HCT116 (cell line): ENCODE measurements around the gene ATXN7L1. TPM values are rescaled to one million over a fixed set of nuclear protein-coding genes. Genes with fewer than 3 reads are reported as not detected.

Source experiments
- ATAC-seq: fragments of 200-7000 bp; cut with Tn5 transposase; 2 replicates; pipeline ENCODE4 v1.9.1; 2020; ENCODE audit warnings: mild to moderate bottlenecking, moderate library complexity
- BruUV-seq: library from RNA; stranded (reverse); fragments of 400-500 nt; replicated peaks from 2 replicates; lab custom pipeline; 2021; lab: Mats Ljungman, UMichigan
- CTCF ChIA-PET: fragments of 300-600 bp; sonication (Branson Sonifier 250); formaldehyde crosslinking; loops from one replicate; lab custom pipeline; 2021; ENCODE audit warnings: antibody characterized with exemption; lab: Charles Lee
- POLR2A ChIA-PET: fragments of 300-600, 350-600 bp; sonication (Branson Sonifier 250); formaldehyde crosslinking; loops from one replicate; lab custom pipeline; 2021; ENCODE audit warnings: antibody characterized with exemption; lab: Charles Lee
- RAD21 ChIA-PET, 2 experiments: fragments of 300-600 bp; sonication (Branson Sonifier 250); formaldehyde crosslinking; loops; one replicate each; lab custom pipeline; 2023; ENCODE audit warnings: low total read pairs in 2 of 2; ENCODE audit not compliant: uncharacterized antibody in 2 of 2, unreplicated experiment in 2 of 2, low non-redundant PET in 1 of 2; lab: Charles Lee
- DNase-seq: peaks from one replicate; pipeline ENCODE4 v3.0.0-alpha.2; 2010; ENCODE audit warnings: low read depth, low spot score
- H2AFZ ChIP-seq: fragments of 200-600 bp; shearing (Covaris generic), sonication (generic); 2 replicates; pipeline ENCODE4 v1.6.1; 2017; ENCODE audit warnings: low read depth, mixed run types, mixed read lengths, antibody characterized with exemption, low read length; ENCODE audit not compliant: poor library complexity, severe bottlenecking
- H3K27ac ChIP-seq: 2 replicates; pipeline ENCODE4 v1.5.1; 2012; ENCODE audit warnings: low read depth, low read length
- H3K27me3 ChIP-seq: fragments of 200-600 bp; sonication (generic); 2 replicates; pipeline ENCODE4 v1.6.1; 2016; ENCODE audit warnings: mixed run types, low read length, mixed read lengths; ENCODE audit not compliant: insufficient read depth
- H3K36me3 ChIP-seq, 2 experiments: fragments of 200-500 bp in 1 of 2; fragments of 200-600 bp in 1 of 2; sonication (Bioruptor generic) in 1 of 2; sonication (generic) in 1 of 2; 2 replicates each; pipeline versions ENCODE4 v1.5.1 to v1.6.1; 2014 to 2016; ENCODE audit warnings: low read length in 2 of 2, inconsistent platforms in 1 of 2, mixed read lengths in 1 of 2, mixed run types in 1 of 2; ENCODE audit not compliant: insufficient read depth in 2 of 2, control insufficient read depth in 1 of 2
- H3K4me1 ChIP-seq, 2 experiments: fragments of 200-600 bp in 1 of 2; sonication (generic) in 1 of 2; 2 replicates each; pipeline versions ENCODE4 v1.5.1 to v1.6.1; 2012 to 2017; ENCODE audit warnings: low read length in 2 of 2, inconsistent platforms in 1 of 2, mild to moderate bottlenecking in 1 of 2, mixed read lengths in 1 of 2, mixed run types in 1 of 2, moderate library complexity in 1 of 2; ENCODE audit not compliant: insufficient read depth in 2 of 2, control insufficient read depth in 1 of 2
- H3K4me2 ChIP-seq: fragments of 200-600 bp; sonication (generic); 2 replicates; pipeline ENCODE4 v1.6.1; 2017; ENCODE audit warnings: mixed run types, low read length, mixed read lengths
- H3K4me3 ChIP-seq, 2 experiments: fragments of 200-600 bp in 1 of 2; sonication (generic) in 1 of 2; replicated peaks in 1 of 2; 2 replicates each; pipeline ENCODE4 v1.5.1; 2011 to 2016; ENCODE audit warnings: low read length in 2 of 2, control low read depth in 1 of 2, low read depth in 1 of 2, mild to moderate bottlenecking in 1 of 2, mixed read lengths in 1 of 2, mixed run types in 1 of 2
- H3K79me2 ChIP-seq: fragments of 200-600 bp; sonication (generic); 2 replicates; pipeline ENCODE4 v1.6.1; 2017; ENCODE audit warnings: mild to moderate bottlenecking, mixed run types, low read length, moderate library complexity, mixed read lengths; ENCODE audit not compliant: insufficient read depth
- H3K9ac ChIP-seq: fragments of 200-600 bp; sonication (generic); 2 replicates; pipeline ENCODE4 v1.6.1; 2016; ENCODE audit warnings: low read length, mixed read lengths
- H3K9me2 ChIP-seq: fragments of 200-600 bp; sonication (generic), shearing (Covaris generic); 2 replicates; pipeline ENCODE4 v1.6.1; 2017; ENCODE audit warnings: mixed run types, mild to moderate bottlenecking, moderate library complexity; ENCODE audit not compliant: insufficient read depth
- H3K9me3 ChIP-seq, 2 experiments: fragments of 200-500 bp in 1 of 2; fragments of 200-600 bp in 1 of 2; sonication (Bioruptor generic) in 1 of 2; sonication (generic) in 1 of 2; 2 replicates each; pipeline ENCODE4 v1.6.1; 2014 to 2017; ENCODE audit warnings: low read length in 2 of 2, mixed read lengths in 2 of 2, inconsistent platforms in 1 of 2, low read depth in 1 of 2, mild to moderate bottlenecking in 1 of 2, mixed run types in 1 of 2, moderate library complexity in 1 of 2; ENCODE audit not compliant: control insufficient read depth in 1 of 2, insufficient read depth in 1 of 2
- H4K20me1 ChIP-seq: fragments of 200-600 bp; sonication (generic), shearing (Covaris generic); 2 replicates; pipeline ENCODE4 v1.6.1; 2017; ENCODE audit warnings: mixed run types, mild to moderate bottlenecking, moderate library complexity; ENCODE audit not compliant: insufficient read depth
- CBX3 ChIP-seq: IDR thresholded peaks from 2 replicates; pipeline ENCODE4 v1.6.1; 2012; ENCODE audit warnings: low read depth
- CEBPB ChIP-seq: IDR thresholded peaks from 2 replicates; pipeline ENCODE4 v1.6.1; 2012; ENCODE audit warnings: low read depth
- EGR1 ChIP-seq: IDR thresholded peaks from 2 replicates; pipeline ENCODE4 v1.6.1; 2012; ENCODE audit warnings: low read depth
- ELF1 ChIP-seq: IDR thresholded peaks from 2 replicates; pipeline ENCODE4 v1.6.1; 2012; ENCODE audit warnings: low read depth, borderline replicate concordance
- EZH2 ChIP-seq: fragments of 200-600 bp; sonication (generic); IDR thresholded peaks from 2 replicates; pipeline ENCODE4 v1.6.1; 2017; ENCODE audit warnings: antibody characterized with exemption, mixed run types
- EZH2phosphoT487 ChIP-seq: fragments of 200-600 bp; IDR thresholded peaks from 2 replicates; pipeline ENCODE4 v1.6.1; 2018; ENCODE audit warnings: antibody characterized with exemption, borderline replicate concordance
- FOSL1 ChIP-seq: IDR thresholded peaks from 2 replicates; pipeline ENCODE4 v1.6.1; 2012; ENCODE audit warnings: low read depth
- JUND ChIP-seq: IDR thresholded peaks from 2 replicates; pipeline ENCODE4 v1.6.1; 2012
- POLR2AphosphoS5 ChIP-seq: IDR thresholded peaks from 2 replicates; pipeline ENCODE4 v1.6.1; 2011; ENCODE audit warnings: mild to moderate bottlenecking, low read depth, low read length, moderate library complexity
- RAD21 ChIP-seq: IDR thresholded peaks from 2 replicates; pipeline ENCODE4 v1.6.1; 2012; ENCODE audit warnings: low read depth, mild to moderate bottlenecking
- SIN3A ChIP-seq: IDR thresholded peaks from 2 replicates; pipeline ENCODE4 v1.6.1; 2012; ENCODE audit warnings: low read depth
- TCF7L2 ChIP-seq: IDR thresholded peaks from 2 replicates; pipeline ENCODE4 v1.7.0; 2011; ENCODE audit warnings: borderline replicate concordance, inconsistent platforms; ENCODE audit not compliant: insufficient read depth, insufficient read length; ENCODE audit errors: extremely low read depth
- ZFX ChIP-seq: fragments of 450-650 bp; IDR thresholded peaks from 2 replicates; pipeline ENCODE4 v1.6.1; 2017
- ZNF274 ChIP-seq: fragments of 200-500 bp; sonication (Bioruptor generic); IDR thresholded peaks from 2 replicates; pipeline ENCODE4 v1.6.1; 2014; ENCODE audit warnings: mild to moderate bottlenecking, low read depth, low read length, inconsistent platforms
- intact Hi-C: fragments of 100-400 bp; cut with micrococcal nuclease; formaldehyde crosslinking; loops from 2 replicates; pipeline ENCODE4 v1.10.0; 2022
- total RNA-seq: library from RNA; stranded (reverse); gene quantifications from one replicate; pipeline ENCODE4 v1.2.1, GENCODE V29; 2021; ENCODE audit not compliant: unreplicated experiment
- TF ChIP-seq, protein P1 (sequence below): IDR thresholded peaks from 2 replicates; pipeline ENCODE4 v1.6.1; 2012
- TF ChIP-seq, protein P2 (sequence below): IDR thresholded peaks from 2 replicates; pipeline ENCODE4 v1.6.1; 2011; ENCODE audit warnings: mild to moderate bottlenecking, low read length, moderate library complexity; ENCODE audit not compliant: insufficient replicate concordance; ENCODE audit errors: extremely low read depth
- TF ChIP-seq, protein P3 (sequence below): IDR thresholded peaks from 2 replicates; pipeline ENCODE4 v1.6.1; 2012; ENCODE audit warnings: low read depth

ATXN7L1 gene
- total RNA-seq, 1 experiment from 2014 or later = 11.5 TPM

DNA sequence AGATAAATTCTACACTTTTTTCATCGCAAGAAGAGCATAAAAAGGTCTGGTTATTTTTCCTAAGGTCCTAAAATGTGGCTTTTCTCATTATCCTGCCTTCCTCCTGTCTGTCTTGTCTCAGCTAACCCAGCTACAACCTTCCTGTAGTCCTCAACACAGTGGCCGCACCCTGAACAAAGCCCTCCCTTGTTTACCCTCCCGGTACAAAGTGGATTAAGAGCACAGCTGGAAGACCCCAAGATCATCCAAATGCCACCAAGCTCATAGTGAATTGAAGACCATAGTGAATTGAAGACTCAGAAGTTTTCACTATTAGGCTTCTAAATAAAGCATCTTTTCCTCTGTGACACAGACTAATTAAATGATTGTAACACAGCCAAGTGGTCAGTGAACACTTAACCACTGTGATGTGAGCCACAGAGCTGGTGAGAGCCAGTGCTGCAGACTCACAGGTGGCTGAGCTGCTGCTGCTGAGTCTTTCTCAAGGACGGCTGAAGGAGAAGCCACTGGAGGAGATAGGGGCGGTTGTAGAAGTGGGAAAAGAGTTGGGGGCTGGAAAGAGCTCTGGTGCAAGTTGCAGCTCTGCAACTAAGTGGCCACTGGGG is 123.6 kb downstream of the ATXN7L1 start:
- ChIA-PET RAD21 (no interaction called here), POLR2A (no interaction called here), CTCF (interaction anchor here (1.7 kb wide), 1 partner anchor 12 kb away, joined by 5 read pairs; no protein-coding TSS in a partner anchor)
- H3K4me1 ChIP-seq = no peaks in the 10 kb centered on the region
- H3K9me3 ChIP-seq = no peaks in the 10 kb centered on the region
- H4K20me1 ChIP-seq = no peaks in the 10 kb centered on the region
- no TSS peak for BruUV-seq
- no peak overlapping the region for H3K9ac ChIP-seq
- no peaks in the 10 kb centered on the region for H3K79me2 ChIP-seq
- DNase-seq = no peak
- no peak overlapping the region for H3K27ac ChIP-seq
- H3K9me2 ChIP-seq = no peaks in the 10 kb centered on the region
- no peak for TF ChIP-seq EGR1
- TF ChIP-seq EZH2 = no peak
- TF ChIP-seq, protein P1, sequence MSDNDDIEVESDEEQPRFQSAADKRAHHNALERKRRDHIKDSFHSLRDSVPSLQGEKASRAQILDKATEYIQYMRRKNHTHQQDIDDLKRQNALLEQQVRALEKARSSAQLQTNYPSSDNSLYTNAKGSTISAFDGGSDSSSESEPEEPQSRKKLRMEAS = no peak
- no peak for TF ChIP-seq JUND
- no peak for TF ChIP-seq ZFX
- TF ChIP-seq SIN3A = no peak
- TF ChIP-seq TCF7L2 = no peak
- TF ChIP-seq EZH2phosphoT487 = no peak
- TF ChIP-seq ELF1 = no peak
- no peak for TF ChIP-seq ZNF274
- TF ChIP-seq, protein P2, sequence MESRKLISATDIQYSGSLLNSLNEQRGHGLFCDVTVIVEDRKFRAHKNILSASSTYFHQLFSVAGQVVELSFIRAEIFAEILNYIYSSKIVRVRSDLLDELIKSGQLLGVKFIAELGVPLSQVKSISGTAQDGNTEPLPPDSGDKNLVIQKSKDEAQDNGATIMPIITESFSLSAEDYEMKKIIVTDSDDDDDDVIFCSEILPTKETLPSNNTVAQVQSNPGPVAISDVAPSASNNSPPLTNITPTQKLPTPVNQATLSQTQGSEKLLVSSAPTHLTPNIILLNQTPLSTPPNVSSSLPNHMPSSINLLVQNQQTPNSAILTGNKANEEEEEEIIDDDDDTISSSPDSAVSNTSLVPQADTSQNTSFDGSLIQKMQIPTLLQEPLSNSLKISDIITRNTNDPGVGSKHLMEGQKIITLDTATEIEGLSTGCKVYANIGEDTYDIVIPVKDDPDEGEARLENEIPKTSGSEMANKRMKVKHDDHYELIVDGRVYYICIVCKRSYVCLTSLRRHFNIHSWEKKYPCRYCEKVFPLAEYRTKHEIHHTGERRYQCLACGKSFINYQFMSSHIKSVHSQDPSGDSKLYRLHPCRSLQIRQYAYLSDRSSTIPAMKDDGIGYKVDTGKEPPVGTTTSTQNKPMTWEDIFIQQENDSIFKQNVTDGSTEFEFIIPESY = no peak
- no peak for TF ChIP-seq CBX3
- TF ChIP-seq CEBPB = no peak
- no peak for TF ChIP-seq FOSL1
- TF ChIP-seq RAD21 = no peak
- TF ChIP-seq, protein P3, sequence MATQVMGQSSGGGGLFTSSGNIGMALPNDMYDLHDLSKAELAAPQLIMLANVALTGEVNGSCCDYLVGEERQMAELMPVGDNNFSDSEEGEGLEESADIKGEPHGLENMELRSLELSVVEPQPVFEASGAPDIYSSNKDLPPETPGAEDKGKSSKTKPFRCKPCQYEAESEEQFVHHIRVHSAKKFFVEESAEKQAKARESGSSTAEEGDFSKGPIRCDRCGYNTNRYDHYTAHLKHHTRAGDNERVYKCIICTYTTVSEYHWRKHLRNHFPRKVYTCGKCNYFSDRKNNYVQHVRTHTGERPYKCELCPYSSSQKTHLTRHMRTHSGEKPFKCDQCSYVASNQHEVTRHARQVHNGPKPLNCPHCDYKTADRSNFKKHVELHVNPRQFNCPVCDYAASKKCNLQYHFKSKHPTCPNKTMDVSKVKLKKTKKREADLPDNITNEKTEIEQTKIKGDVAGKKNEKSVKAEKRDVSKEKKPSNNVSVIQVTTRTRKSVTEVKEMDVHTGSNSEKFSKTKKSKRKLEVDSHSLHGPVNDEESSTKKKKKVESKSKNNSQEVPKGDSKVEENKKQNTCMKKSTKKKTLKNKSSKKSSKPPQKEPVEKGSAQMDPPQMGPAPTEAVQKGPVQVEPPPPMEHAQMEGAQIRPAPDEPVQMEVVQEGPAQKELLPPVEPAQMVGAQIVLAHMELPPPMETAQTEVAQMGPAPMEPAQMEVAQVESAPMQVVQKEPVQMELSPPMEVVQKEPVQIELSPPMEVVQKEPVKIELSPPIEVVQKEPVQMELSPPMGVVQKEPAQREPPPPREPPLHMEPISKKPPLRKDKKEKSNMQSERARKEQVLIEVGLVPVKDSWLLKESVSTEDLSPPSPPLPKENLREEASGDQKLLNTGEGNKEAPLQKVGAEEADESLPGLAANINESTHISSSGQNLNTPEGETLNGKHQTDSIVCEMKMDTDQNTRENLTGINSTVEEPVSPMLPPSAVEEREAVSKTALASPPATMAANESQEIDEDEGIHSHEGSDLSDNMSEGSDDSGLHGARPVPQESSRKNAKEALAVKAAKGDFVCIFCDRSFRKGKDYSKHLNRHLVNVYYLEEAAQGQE = no peak
- no peak for TF ChIP-seq POLR2AphosphoS5
- no peak overlapping the region for H3K4me3 ChIP-seq
- ATAC-seq = no peak
- intact Hi-C loops = no loop called here
- H3K36me3 ChIP-seq = no peaks in the 10 kb centered on the region
- H2AFZ ChIP-seq = no peak overlapping the region
- H3K27me3 ChIP-seq = no peaks in the 10 kb centered on the region
- no peak overlapping the region for H3K4me2 ChIP-seq
